ENCODE results near the gene SFTPA1. TPM values are rescaled to one million over a fixed set of nuclear protein-coding genes. Genes with fewer than 3 reads are reported as not detected.

Gene SFTPA1
- total and polyA plus RNA-seq, 4 experiments from 2014 or later = not detected

Other genes with a start within 250 kb of the SFTPA1 start
- 1 to 10 TPM; 1.7 to 1.9 TPM for gene ZCCHC24, start 165.3 kb upstream of the SFTPA1 start, total RNA-seq
- gene ZCCHC24, start 165.3 kb upstream of the SFTPA1 start, polyA plus RNA-seq = under 1 TPM; 0.30 to 0.79 TPM
- gene EIF5AL1, start 98.4 kb upstream of the SFTPA1 start, total RNA-seq = under 1 TPM; 0.73 to 0.94 TPM
- under 1 TPM; 0.16 to 0.43 TPM for gene EIF5AL1, start 98.4 kb upstream of the SFTPA1 start, polyA plus RNA-seq
- gene SFTPA2, start 50.5 kb upstream of the SFTPA1 start, total RNA-seq = not detected
- gene SFTPA2, start 50.5 kb upstream of the SFTPA1 start, polyA plus RNA-seq = not detected
- 1 to 10 TPM; 1.8 to 1.9 TPM for gene NUTM2B, start 92.3 kb downstream of the SFTPA1 start, total RNA-seq
- gene NUTM2B, start 92.3 kb downstream of the SFTPA1 start, polyA plus RNA-seq = under 1 TPM in 1 of 2 donors, not detected in 1; 0.14 TPM
- 1 to 10 TPM in 1 of 2 experiments, under 1 TPM in 1; 0.53 to 1.1 TPM for gene NUTM2E, start 215.8 kb downstream of the SFTPA1 start, total RNA-seq
- gene NUTM2E, start 215.8 kb downstream of the SFTPA1 start, polyA plus RNA-seq = not detected

Measured in CD4-positive, alpha-beta memory T cell (primary cell).